Brain pericyte (primary cell): ENCODE measurements around the gene FAS.
A peak's percentile ranks its signal among the peaks of the same experiment; 100 is the strongest.

Source experiments
- DNase-seq: peaks from one replicate; pipeline ENCODE4 v3.0.0-alpha.2; 2012; ENCODE audit warnings: low read depth, low spot score

Gene FAS

DNA sequence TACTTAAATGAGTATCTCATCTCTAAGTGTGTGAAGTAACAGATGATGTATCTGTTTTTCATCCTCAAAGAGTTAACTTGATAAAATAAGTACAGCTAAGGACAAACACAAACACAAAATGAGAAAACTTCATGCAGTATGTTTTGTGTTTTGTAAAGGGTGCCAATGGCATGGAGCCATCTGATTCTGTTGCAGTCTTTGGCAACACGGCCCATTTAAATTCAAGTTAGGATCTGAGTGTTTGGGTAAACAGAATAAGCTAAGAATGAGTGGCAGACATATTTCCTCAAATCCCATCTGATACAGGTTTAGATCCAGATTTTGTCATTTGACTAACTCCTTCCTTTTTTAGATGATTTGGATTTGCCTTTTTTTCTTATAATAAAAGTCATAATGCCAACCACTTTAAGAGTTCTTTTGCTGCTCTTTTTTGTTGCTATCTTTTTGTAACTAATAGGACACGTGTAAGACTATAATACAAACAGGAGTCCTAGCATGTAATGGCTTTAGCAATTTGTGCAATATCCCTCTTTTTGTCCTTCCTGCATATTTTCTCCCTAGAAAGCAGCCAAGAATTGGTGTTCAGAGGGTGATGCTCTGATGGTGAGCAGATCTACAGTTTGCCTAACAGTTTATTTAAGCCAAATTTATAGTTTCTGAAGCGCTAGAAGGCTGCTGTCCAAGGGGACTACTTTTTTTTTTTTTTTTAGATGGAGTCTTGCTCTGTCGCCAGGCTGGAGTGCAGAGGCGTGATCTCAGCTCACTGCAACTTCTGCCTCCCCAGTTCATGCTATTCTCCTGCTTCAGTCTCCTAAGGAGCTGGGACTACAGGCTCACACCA, 19.2 kb upstream of the FAS start:
- DNase-seq, result no peak

DNA sequence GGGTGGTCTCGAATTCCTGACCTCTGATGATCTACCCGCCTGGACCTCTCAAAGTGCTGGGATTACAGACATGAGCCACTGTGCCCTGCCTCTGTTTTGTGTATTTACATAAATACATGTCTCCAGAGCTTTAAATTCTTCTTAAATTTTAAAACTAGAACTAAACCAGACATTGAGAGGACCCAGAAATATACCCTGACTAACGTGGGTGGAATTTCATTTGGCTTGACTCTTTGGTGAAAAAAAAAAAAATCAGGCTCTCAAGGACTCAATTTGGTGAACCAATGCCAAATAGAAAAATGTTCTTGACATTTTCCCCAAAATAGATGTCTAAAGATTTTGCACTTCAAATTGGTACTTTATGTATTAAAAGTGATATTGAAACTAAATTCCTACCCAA, 16.6 kb upstream of the FAS start:
- no peak for DNase-seq

DNA sequence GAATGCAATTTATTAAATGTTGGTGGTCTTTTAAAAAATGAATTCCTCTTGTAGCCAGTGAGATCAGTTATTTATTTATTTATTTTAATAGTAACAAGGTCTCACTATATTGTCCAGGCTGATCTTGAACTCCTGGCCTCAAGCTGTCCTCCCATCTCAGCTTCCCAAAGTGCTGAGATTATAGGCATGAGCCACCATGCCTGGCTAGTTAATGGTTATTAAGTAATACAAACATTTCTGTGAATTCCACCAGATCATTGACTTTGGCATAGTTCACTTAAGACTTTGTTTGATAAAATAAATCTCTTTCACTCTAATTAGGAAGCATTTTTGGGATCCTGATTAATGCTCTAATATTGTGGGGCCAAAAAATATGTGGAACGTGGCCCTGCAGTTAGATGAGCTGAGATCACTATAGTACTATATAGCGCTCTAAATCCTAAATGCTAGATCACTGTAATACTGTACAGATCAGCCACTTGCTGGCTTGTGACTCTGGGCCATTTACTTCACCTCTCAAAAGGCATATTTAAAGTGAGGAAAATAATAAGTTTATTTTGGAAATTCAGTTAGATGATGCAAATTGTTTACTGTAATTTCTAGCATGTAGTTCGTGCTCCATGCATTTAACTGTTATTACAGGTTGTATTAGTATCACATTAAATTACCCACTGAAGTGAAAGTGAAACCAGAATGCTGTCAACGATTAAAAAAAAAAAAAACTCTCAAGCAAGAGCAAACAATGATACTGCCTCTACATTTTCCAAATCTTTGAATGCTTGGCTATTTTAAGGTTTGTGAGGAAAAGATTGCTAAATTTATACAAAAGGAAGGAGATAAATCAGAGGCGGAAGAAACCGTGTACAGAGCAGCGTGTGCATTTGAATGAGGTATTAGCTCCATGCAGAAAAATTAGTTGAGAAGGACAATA, 15.9 kb upstream of the FAS start:
- DNase-seq, result no peak

DNA sequence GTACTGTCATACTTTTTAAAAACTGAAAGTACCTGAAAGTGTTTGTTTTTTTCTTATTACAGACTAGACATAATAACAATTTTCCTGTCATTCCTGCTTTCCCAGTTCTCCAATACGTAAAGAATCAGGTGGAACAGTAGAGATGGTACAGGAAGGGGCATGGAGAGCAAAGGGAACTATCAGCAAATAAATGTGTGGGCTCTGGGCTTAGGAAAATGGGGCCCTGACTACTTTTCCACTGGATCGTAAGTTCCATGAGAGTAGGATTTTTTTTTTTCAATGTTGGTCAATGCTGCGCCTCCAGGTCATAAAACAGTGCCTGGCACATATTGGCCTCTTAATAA, 15.2 kb upstream of the FAS start:
- DNase-seq, result no peak

DNA sequence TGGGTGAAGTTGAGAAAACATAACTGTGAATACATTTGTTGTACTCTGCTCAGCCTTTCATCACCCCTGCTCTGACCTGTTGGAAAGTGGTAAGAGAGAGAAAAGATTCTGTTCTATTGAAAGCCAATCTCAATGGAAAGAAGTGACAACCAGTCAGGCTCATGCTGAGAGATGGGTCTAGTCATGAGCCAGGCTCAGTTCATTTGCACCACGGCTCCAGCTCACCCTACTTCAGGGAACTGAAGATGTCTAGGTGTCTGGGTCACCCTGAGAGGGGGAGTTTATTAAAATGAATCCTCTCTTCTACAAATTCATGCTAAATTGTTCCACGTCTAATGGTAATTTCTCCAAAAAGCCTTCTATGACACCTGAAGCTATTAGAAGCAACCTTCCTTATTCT, 12.1 kb upstream of the FAS start:
- DNase-seq, result no peak

DNA sequence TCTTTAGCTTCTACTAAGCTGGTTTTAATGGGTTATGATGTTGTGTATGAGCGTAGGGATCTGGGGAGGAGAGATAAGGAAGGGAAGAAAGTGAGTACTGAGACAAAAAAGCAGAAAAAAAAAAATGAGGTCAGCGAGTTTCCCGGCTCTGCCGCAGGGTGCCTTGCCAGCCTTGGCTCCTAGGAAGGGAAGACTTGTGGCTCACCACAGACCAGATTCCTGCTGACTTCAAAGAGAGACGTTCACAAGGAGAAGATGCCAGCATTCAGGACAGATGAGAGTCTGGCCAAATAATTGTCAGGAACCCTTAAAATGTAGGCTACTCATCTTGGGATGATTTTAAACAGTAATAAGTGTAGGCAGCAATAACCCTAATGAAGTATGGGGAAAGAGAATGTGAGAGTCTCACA, 11.4 kb upstream of the FAS start:
- DNase-seq, result no peak

DNA sequence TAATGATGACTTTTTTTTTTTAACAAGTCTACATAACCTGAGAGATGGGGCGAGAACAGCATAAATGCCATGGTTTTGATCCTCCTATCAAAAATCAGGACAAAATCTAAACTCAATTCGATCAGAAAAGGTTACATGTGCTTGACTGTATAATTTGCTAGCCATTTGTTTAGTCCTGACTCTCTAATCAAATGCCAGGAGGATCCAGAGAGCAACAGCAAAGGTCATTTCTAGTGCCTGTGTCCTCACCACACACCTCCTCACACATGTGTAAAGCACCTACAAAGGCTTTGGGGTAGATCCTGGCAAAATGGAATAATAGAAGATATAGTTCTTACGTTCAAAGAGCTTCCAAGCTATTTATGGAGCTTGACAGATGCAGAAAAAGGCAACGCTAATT, 11.0 kb upstream of the FAS start:
- DNase-seq, result no peak

DNA sequence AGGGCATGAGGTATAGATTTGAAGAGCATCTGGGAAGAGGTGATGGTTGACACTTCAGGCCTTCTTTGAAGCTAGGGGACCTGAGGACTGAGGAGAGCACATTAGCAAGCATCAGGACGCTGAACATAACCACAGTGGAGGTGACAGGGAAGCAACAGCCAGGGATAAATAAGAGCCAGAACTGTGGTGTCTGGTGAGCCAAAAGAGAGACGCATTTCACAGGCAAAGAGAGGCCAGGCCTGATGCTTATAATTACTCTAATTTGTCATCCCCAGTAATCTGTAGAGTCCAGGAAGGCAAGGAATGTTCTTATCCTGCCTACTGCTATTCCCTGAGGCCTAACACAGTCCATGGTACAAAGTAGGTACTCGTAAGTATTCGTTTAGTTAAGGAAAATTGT, 10.4 kb upstream of the FAS start:
- no peak for DNase-seq

DNA sequence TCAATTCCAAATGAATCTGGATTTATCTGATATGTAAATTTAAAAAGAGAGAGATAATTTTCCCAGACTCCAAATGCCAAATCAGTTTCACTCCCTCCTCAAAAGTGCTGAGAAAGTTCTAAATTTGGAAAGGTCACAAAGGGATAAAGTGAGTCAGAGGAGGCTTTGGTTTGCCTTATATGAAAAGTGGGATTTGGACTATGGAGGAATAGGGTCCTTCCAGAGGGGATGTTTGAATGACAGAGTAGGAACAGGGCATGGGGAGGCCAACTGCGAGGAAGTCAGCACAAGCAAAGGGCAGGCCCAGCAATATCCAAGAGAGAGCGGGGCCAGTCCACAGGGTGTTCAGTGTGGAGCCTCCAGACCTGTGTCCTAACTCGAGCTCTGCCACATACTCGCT, 9.8 kb upstream of the FAS start:
- no peak for DNase-seq

DNA sequence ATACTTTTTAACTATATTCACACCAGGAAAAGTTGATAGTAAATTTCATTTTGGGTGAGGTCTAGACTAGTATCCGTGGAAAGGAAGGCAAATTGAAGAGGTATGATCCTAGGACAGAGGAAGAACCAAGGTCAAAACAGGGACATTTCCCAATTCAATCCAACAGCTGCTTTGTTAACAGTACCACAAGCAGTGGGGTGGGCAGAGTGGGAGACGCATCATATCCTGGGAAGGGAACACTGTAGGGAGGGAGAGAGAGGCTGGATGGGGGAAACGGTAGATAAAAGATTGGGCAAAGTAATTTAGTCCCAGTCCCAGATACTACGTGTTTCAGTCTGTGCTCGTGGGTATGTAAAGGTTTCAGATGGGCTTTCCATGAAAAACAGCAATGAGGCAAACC, 9.2 kb upstream of the FAS start:
- no peak for DNase-seq

DNA sequence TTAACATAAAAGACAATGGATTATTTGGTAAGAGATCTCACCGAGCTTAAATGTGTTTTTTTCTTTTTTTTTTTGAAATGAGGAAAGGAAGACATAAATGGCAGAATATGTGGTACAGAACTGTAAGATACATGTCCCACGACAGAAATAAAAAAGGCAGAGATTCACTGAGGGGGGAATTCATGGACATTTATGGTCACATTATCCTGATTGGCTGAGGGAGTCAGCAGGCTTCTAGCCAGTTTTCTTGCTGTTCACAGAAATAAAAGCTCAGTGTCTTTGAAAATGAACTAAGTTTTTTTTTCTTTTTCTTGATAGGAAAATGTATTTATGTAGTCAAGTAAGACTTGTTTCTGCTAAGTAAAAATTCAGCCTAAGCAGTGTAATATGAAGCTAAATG, 8.2 kb upstream of the FAS start:
- no peak for DNase-seq

DNA sequence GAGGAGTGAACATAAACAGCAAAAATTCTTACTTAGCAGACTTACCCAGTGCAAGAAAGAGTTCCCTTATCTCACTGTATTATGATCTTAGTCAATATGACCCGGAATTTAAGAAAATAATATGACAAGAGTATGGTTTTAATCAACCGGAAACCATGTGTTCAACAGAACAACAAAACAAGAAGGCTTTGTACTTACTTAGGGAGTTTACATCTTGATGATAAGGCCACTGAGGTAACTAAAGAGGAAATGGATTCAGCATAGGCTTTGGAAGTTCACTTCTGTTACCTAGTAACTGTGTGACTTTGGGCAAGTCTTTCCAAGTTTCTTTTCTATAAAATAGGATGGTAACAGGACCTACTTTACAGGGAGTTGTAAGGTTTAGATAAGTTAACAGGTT, 7.4 kb upstream of the FAS start:
- no peak for DNase-seq

DNA sequence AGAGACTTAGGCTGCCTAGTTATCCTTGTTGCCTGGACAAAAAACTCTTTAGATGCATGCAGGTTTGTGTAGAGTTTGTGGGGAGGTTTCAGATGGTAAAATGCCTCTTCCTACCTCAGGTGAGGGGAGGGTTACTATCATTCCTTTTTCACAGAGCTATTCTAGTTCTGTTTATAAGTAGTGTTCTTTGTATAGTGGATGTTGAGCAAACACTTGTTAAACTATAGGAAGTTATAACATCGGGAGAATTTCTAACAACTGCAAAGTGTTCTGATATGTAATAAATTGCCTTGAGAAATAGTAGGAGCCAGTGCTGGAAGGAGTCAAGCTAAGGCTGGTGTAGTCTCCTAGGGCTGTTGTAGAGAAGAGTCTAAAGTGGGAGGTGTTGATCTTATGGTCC, 6.7 kb upstream of the FAS start:
- DNase-seq, result no peak

DNA sequence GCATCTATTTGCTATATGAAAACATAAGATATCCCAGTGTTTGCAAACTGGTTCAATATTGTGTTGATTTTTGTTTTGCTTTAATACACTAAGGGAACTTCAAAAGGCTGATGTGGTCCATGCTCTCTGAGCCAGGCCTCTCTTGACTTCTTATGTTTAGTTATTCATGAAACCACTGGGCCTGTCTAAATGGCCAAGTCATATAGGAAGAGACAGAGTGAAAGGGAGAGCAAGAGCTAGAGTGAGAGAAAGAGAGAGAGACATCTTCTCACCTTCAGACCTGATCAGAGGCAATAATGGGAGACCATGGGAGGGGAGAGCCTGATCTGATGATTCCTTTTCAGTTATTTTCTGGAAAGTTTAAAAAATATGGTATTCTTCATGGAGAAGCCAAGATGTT, 6.1 kb upstream of the FAS start:
- DNase-seq, result no peak

DNA sequence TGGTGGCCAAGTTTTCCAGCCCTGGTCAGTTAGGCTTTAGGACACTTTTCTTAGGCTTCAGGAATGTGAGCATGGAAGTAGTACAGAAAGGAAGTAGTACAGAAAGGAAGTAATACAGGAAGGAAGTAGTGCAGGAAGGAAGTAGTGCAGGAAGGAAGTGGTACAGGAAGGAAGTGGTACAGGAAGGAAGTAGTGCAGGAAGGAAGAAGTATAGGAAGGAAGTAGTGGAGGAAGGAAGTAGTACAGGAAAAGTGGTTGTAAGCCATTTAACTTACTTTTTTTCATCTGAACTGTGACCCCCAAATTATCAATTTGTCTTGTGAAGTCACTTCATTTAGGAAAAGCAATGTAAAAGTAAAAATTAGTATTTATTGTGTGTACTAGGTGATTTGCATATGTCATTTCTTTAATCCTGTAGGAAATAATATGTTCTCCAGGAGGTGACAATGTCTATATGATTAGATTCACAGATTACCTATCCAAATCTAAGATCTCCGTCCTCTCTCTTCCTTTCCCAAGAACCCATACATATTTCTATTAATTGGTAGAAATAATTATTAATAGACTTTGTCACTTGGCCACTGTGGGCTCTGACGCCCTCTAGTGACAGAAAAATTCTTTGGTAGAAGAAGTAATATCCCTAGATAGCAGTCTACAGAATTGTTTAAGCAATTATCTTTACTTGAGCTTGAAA, 3.9 kb upstream of the FAS start:
- DNase-seq, result no peak

DNA sequence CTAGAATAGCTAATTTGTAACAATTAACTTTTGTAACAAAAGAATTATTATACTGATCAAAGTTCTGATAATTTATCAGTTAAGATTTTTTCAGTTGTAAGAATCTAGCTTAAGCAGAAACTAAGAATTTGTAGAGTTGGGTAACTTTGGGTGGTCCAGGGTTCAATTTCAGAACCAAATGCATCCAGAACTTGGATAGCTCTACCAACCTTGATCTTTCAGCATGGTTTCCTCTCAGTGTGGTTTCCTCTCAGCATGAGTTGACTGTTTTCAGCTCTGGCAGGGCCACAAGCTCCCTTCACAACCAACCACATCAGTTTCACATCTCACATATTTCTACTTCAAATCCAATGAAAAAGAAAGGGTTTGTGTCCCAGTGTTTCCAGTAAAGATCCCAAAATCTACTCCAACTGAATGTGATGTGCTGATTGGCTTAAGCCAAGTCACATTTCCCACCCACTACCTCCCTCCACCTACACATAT, 3.3 kb upstream of the FAS start:
- DNase-seq, result no peak

DNA sequence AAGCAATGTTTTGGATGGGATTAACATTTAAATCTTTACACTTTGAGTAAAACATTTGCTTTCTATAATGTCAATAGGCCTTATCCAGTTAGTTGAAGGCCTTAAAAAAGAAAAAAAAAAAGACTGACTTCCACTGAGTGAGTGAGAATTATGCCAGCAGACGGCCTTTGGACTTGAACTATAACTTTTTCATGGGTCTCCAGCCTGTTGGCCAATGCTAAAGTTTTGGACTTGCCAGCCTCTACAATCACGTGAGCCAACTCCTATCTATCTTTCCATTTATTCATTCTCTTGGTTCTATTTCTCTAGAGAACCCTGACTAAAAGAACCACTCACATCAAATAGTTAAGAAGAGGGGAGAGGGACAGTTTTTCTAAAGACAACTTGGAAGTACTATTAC, 2.8 kb upstream of the FAS start:
- DNase-seq, result no peak

DNA sequence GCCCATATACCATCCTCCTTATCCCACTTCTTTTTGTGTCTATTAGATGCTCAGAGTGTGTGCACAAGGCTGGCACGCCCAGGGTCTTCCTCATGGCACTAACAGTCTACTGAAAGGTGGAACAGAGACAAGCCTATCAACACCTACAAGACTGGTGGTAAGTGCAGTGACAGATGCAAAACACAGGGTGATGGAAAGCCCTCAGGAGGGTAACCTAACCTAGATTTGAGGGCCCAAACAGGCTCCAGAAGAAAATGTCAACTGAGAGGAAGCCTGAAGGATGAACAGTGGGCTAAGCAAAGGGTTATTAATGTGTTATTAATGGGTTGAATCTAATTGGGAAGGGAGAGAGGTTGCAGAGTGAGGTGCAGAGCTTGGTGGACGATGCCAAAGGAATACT, 1.2 kb upstream of the FAS start:
- no peak for DNase-seq

DNA sequence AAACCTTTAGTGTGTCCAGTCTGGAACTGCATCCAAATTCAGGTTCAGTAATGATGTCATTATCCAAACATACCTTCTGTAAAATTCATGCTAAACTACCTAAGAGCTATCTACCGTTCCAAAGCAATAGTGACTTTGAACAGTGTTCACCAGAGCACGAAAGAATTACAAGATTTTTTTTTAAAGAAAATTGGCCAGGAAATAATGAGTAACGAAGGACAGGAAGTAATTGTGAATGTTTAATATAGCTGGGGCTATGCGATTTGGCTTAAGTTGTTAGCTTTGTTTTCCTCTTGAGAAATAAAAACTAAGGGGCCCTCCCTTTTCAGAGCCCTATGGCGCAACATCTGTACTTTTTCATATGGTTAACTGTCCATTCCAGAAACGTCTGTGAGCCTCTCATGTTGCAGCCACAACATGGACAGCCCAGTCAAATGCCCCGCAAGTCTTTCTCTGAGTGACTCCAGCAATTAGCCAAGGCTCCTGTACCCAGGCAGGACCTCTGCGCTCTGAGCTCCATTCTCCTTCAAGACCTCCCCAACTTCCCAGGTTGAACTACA, 694 bp upstream of the FAS start:
- DNase-seq, result peak; percentile 21

DNA sequence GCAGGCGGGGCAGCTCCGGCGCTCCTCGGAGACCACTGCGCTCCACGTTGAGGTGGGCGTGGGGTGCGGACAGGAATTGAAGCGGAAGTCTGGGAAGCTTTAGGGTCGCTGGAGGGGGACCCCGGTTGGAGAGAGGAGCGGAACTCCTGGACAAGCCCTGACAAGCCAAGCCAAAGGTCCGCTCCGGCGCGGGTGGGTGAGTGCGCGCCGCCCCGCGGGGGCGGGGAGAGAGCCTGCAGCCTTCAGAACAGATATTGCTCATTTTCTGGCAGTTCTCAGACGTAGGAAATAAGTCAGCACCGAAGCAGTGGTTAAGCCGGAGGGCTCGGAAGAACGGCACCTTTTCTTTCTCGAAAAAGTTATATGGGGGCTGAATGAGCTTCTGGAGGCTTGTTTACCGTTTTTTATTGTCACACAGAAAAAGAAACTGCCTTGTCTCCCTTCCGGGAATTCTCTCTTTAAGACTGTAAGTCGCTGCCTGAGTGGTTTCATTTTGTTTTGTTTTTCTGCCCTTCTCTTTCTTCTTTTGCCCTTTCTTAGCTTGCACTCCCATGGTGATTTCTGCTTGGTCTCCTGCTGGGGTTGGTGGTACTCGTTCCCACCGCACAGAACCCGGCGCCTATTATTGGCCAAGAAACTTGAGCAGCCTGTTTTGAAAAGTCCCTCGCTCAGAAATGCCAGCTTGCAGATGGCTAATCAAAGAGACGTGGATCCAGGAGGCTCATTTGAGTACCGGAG, 732 bp downstream of the FAS start:
- peak; percentile 37 for DNase-seq

DNA sequence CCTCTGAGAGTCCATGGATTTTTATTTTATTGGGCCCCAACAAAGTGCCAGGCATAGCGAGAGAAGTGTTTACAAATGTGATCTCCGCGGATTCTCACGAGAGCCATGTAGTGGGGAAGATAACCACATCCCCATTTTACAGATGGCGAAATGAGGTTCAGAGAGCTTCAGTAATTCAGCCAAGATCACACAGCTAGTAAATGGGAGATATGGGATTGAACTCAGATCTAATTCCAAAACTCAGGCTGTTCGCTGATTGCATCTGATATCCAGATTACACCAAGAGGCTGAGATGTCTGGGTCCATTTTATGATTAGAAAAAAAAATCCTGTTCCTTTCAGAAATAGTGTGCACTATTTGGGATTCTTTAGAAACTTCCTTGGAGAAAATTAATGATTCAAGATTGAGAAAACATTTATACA, 1.3 kb downstream of the FAS start:
- DNase-seq, result no peak
